SU-DHL-6 (cell line): ENCODE measurements around the gene CCDC54.

Source experiments
- H2AFZ ChIP-seq: fragments of 200-600 bp; sonication (generic); 2 replicates; pipeline ENCODE4 v1.6.1; 2014; ENCODE audit warnings: low read depth, mild to moderate bottlenecking, moderate library complexity, mixed read lengths, antibody characterized with exemption, low read length; ENCODE audit not compliant: severe bottlenecking
- H3F3A ChIP-seq: fragments of 200-600 bp; shearing (Covaris generic); 2 replicates; pipeline ENCODE4 v1.6.0; 2016; ENCODE audit warnings: antibody characterized with exemption, mild to moderate bottlenecking; ENCODE audit not compliant: insufficient read depth
- H3K27ac ChIP-seq: fragments of 200-600 bp; sonication (generic); 2 replicates; pipeline ENCODE4 v1.5.1; 2016; ENCODE audit warnings: low read depth, mild to moderate bottlenecking, low read length, moderate library complexity, mixed read lengths
- H3K27me3 ChIP-seq: fragments of 200-600 bp; sonication (generic), shearing (Covaris generic); 2 replicates; pipeline ENCODE4 v1.6.0; 2014; ENCODE audit warnings: mild to moderate bottlenecking, low read length
- H3K36me3 ChIP-seq: fragments of 200-600 bp; sonication (generic); 2 replicates; pipeline ENCODE4 v1.6.1; 2014; ENCODE audit warnings: mild to moderate bottlenecking, low read length, mixed read lengths
- H3K4me2 ChIP-seq: fragments of 300-600, 200-600 bp; shearing (Covaris generic), sonication (generic); 2 replicates; pipeline ENCODE4 v1.6.0; 2014; ENCODE audit warnings: low read length, low read depth, mild to moderate bottlenecking; ENCODE audit not compliant: poor library complexity, severe bottlenecking
- H3K4me3 ChIP-seq: fragments of 200-600 bp; sonication (generic); 2 replicates; pipeline ENCODE4 v1.5.1; 2014; ENCODE audit warnings: antibody characterized with exemption, low read length, mild to moderate bottlenecking, mixed read lengths; ENCODE audit not compliant: insufficient read depth, poor library complexity, severe bottlenecking
- H3K79me2 ChIP-seq: fragments of 200-600 bp; sonication (generic); 2 replicates; pipeline ENCODE4 v1.6.1; 2014; ENCODE audit warnings: mild to moderate bottlenecking, low read length, moderate library complexity; ENCODE audit not compliant: insufficient read depth
- H3K9ac ChIP-seq: fragments of 200-600 bp; sonication (generic); 2 replicates; pipeline ENCODE4 v1.7.0; 2014; ENCODE audit warnings: mild to moderate bottlenecking, low read length
- H3K9me2 ChIP-seq: fragments of 200-600 bp; sonication (generic); replicated peaks from 2 replicates; pipeline ENCODE4 v1.6.1; 2014; ENCODE audit warnings: low read length; ENCODE audit not compliant: insufficient read depth
- H3K9me3 ChIP-seq: fragments of 200-600 bp; sonication (generic); 2 replicates; pipeline ENCODE4 v1.6.1; 2014; ENCODE audit warnings: low read length, mixed read lengths; ENCODE audit not compliant: insufficient read depth
- H4K20me1 ChIP-seq: fragments of 200-600 bp; sonication (generic); 2 replicates; pipeline ENCODE4 v1.6.1; 2014; ENCODE audit warnings: low read depth, mild to moderate bottlenecking, antibody characterized with exemption, low read length, moderate library complexity, mixed read lengths
- CTCF ChIP-seq: fragments of 200-600 bp; sonication (generic); IDR thresholded peaks from one replicate; pipeline ENCODE4 v1.5.1; 2017; ENCODE audit warnings: antibody characterized with exemption, mild to moderate bottlenecking, low read length, moderate library complexity; ENCODE audit not compliant: insufficient read depth, poor library complexity, severe bottlenecking
- EZH2phosphoT487 ChIP-seq: fragments of 200-600 bp; sonication (generic), shearing (Covaris generic); conservative IDR thresholded peaks from 2 replicates; pipeline ENCODE4 v1.6.1; 2018; ENCODE audit warnings: mild to moderate bottlenecking, antibody characterized with exemption, low read length, moderate library complexity, mixed read lengths

CCDC54 gene

GRCh38 chr3:107412376-107412775, 35.1 kb downstream of the CCDC54 start:
- Histone ChIP-seq H3K9me3 (no peaks in the 10 kb centered on the region), H3K27me3 (no peaks in the 10 kb centered on the region), H3K27ac (no peak overlapping the region), H3K9ac (no peak overlapping the region), H3K4me3 (no peak overlapping the region), H3K36me3 (no peaks in the 10 kb centered on the region), H2AFZ (no peak overlapping the region), H4K20me1 (no peaks in the 10 kb centered on the region), H3K9me2 (no peaks in the 10 kb centered on the region), H3K4me2 (no peak overlapping the region), H3F3A (no peaks in the 10 kb centered on the region), H3K79me2 (no peaks in the 10 kb centered on the region)
- no peak for TF ChIP-seq CTCF
- TF ChIP-seq EZH2phosphoT487 = no peak

DNA sequence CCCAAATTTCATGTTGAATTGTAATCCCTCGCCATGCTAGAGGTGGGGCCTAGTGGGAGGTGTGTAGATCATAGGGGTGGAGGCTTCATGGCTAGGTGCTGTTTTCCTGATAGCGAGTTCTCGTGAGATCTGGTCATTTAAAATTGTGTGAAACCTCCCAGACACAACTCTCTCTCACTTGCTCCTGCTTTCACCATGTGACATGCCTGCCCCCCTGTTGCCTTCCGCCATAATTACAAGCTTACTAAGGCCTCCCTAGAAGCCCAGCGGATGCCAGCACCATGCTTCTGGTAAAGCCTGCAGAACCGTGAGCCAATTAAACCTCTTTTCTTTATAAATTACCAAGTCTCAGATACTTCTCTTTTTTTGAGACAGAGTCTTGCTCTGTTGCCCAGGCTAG, 36.0 kb downstream of the CCDC54 start:
- Histone ChIP-seq H3K27me3 (no peaks in the 10 kb centered on the region), H3K4me3 (no peak overlapping the region), H3K79me2 (no peaks in the 10 kb centered on the region), H3K27ac (no peak overlapping the region), H3K36me3 (no peaks in the 10 kb centered on the region), H2AFZ (no peak overlapping the region), H4K20me1 (no peaks in the 10 kb centered on the region), H3F3A (no peaks in the 10 kb centered on the region), H3K9me3 (no peaks in the 10 kb centered on the region), H3K9ac (no peak overlapping the region), H3K4me2 (no peak overlapping the region), H3K9me2 (no peaks in the 10 kb centered on the region)
- TF ChIP-seq EZH2phosphoT487 = no peak
- no peak for TF ChIP-seq CTCF

GRCh38 chr3:107414325-107414964, 37.2 kb downstream of the CCDC54 start:
- Histone ChIP-seq H3K36me3 (no peaks in the 10 kb centered on the region), H3K27me3 (no peaks in the 10 kb centered on the region), H3K9ac (no peak overlapping the region), H3K9me2 (no peaks in the 10 kb centered on the region), H3F3A (no peaks in the 10 kb centered on the region), H2AFZ (no peak overlapping the region), H3K9me3 (no peaks in the 10 kb centered on the region), H3K4me2 (no peak overlapping the region), H3K79me2 (no peaks in the 10 kb centered on the region), H3K4me3 (no peak overlapping the region), H3K27ac (no peak overlapping the region), H4K20me1 (no peaks in the 10 kb centered on the region)
- TF ChIP-seq EZH2phosphoT487 = no peak
- TF ChIP-seq CTCF = no peak

DNA sequence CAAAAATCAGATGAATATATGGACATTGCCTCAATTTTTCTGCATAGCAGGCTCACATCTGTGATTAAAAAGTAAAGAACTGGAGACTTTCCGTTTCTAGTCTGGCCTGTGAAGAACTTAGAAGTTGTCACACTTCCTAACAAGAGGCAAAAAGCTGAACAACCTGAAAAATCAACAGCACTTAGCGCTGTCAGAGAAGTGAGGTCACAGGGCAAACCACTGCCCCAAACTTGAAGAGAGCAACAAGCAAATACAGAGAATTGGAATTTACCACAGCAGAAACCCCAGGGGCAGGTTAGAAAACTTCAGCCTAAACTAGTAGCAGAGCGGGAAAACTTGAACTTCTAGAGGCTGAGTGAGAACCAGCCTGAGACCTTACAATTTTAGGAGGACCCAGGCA, 38.9 kb downstream of the CCDC54 start:
- no peak overlapping the region for H3K4me3 ChIP-seq
- H3K4me2 ChIP-seq = no peak overlapping the region
- no peaks in the 10 kb centered on the region for H3K27me3 ChIP-seq
- H2AFZ ChIP-seq = no peak overlapping the region
- TF ChIP-seq CTCF (no peak), EZH2phosphoT487 (no peak)
- H3K9me3 ChIP-seq = no peaks in the 10 kb centered on the region
- no peaks in the 10 kb centered on the region for H3K79me2 ChIP-seq
- H3F3A ChIP-seq = peaks cover 5% of the 10 kb centered on the region; the same call in 1 of the 2 replicates
- H3K9me2 ChIP-seq = no peaks in the 10 kb centered on the region
- H3K9ac ChIP-seq = no peak overlapping the region
- no peaks in the 10 kb centered on the region for H4K20me1 ChIP-seq
- no peaks in the 10 kb centered on the region for H3K36me3 ChIP-seq
- H3K27ac ChIP-seq = no peak overlapping the region
